GM19467 (cell line): ENCODE measurements around the gene CD248.
"Not testable (repeated sequence)": the region's sequence is repeated elsewhere in the genome, so short reads cannot be mapped to it uniquely, and the experiment has no call there.

Experiments
- ATAC-seq: cut with Tn5 transposase; IDR thresholded peaks from one replicate; pipeline ENCODE4 v1.9.1; 2021; ENCODE audit warnings: mild to moderate bottlenecking, moderate library complexity; ENCODE audit not compliant: unreplicated experiment

CD248 gene

GRCh38 chr11:66328302-66329144 lies 11.7 kb upstream of the CD248 start:
- peak; percentile 51 for ATAC-seq

DNA sequence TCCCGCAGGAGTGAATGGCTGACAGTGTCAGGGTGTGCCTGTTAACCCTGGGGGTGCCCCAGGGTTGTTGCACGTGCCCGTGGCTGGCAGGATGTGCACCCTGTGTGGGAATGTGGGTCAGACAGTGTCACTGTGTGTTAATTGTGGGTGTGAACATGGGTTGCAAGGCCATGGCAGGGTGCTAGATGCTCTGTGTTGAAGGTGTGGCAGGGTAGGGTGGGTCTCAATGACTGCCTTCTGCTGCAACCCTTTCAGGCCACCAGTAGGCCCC lies 11.1 kb upstream of the CD248 start:
- peak; percentile 15 for ATAC-seq

DNA sequence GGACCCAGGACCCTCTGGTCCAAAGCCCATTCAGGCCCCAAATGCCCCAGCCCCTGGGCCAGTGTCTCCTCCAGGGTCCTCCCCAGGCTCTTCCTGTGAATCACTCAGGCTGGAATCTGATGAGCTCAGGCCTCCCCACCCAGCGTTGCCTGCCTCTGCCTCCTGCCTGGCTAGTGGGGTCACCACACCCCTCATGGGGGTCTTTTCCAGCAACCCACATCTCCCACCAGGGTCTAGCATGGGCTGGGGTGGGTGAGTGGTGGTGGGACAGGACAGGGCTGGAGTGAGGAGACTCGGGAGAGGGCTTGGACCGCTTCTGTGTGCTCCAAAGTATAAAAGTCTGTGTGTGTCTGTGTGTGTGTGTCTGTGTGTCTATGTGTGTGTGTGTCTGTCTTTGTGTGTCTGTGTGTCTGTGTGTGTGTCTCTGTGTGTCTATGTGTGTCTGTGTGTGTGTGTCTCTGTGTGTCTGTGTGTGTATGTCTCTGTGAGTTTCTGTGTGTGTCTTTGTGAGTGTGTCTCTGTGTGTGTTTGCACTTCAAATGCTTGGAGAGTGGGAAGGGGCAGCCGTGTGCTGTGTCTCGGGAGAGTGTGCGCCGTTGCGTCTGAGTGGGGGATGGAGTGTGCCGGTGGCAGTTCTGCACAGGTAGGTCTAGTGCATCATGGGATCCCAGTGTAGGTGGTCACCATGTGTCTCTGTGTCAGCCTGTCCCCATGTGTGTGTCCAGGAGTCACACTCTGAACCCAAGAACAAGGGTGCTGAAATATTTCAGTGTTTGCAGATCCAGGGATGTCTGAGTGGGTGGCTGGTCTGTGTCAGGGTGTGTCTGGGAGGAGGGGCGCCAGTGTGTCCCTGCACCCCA lies 10.6 kb upstream of the CD248 start:
- no peak for ATAC-seq

DNA sequence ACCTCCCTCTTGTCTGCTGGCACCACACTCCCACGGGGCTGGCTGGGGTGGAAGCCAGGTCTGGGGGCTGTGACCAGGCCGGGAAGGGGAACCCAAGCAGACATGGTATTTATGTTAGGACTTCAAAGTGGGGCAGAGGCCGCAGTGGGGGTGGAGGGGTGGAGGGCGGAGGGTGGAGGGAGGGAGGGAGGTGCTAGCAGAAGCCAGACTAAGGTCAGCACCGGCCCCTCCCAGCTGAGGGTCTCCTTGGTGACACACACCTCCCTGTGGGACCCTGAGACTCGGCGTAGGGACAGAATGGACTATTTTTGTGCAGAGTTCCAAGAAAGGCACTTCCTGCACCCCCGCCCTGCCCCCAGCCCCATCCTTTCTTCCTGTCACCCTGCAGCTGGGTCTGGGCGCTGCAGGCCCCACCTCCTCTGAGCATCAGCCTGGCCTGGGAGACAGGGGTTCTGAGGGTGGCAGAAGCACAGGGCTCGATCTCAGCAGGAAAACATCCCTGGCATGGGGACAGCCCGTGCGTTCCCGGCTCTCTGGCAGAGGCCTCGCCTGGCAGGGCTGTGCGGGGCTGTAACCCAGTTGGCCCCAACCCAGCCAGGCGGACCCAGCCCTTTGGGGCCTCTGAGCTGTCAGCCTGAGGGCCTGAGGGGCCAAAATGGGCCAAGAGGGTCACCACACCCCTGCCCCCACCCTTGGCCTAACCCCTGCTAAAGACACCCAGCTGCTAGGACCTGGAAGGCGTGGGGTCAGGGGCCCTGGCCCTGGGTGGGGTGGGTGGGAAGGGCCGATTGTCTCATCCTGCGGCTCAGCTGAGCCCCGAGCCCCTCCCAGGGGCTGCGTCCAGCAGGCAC lies 9.6 kb upstream of the CD248 start:
- no peak for ATAC-seq

DNA sequence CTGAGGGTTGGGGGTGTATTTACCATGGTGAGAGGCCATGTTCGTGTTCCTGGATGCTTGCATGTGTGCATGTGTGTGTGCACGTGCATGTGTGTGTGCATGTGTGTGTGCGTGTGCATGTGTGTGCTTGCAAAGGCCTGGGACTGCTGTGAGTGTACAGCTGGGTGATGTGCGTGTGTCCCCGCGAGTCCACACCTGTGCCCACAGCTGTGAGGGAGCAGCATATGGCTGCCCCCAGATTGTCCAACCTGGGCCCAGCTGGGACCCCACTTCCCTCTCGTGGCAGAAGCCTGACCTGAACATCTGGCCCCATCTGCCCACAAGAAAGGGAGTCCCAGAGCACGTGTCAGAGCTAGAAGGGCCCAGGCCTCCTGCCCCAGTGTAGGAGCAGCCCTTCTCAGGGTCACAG lies 8.4 kb upstream of the CD248 start:
- no peak for ATAC-seq

DNA sequence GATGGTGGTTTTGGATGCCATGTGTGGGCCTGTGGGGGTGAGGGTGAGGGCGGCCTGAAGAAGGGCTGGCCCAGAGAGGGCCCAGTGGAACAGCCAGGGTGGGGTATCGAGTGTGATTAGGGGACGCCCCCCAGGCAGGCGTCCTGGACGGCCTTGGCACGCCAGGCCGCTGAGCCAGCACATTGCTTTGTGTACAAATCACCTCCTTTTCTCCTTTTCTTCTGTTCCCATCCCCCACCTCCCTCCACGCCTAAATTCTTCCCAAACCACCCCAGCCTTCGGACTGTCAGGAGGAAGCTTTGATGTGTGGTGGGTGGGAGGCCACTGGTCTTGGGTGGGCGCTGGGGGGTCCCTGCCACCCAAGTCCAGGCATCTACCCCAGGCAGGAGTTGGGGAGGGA lies 7.8 kb upstream of the CD248 start:
- ATAC-seq, result no peak

- no peak for ATAC-seq
These were observed 6.8 kb upstream of the CD248 start for GRCh38 chr11:66323684-66324083.

DNA sequence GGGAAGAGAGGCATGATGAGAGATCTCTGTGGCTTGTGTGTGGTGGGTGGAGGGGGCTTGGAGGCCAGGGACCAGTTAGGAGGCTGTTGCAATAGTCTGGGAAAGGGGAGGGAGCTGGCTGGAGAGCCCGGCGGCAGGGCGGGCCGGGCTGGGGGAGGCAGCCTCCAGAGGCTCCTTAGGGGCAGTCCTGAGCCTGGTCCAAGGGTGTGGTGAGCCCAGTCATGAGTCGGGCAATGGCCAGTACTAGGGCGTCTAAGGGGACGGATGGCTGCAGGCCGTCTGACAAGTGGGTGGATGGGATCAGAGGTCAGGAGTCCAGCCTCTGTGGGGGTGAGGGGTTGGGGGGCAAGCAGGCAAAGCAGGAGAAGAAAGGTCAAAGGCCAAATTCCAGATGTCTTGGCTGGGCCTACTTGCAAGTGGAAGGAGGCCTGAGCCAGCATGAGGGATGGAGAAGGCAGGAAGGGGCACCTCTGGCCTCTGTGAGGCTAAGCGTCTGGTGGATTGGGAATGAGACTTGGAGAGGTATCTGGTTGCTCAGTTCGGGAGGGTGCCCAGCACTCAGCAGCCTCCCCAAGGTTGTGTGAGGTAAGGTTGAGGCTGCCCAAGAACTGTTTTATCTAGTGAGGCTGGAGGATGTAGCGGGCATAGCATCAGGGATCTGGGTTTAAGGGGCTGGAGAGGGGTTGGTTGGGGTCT lies 6.0 kb upstream of the CD248 start:
- no peak for ATAC-seq

- no peak for ATAC-seq
These were observed 4.8 kb upstream of the CD248 start for GRCh38 chr11:66321606-66322005.

DNA sequence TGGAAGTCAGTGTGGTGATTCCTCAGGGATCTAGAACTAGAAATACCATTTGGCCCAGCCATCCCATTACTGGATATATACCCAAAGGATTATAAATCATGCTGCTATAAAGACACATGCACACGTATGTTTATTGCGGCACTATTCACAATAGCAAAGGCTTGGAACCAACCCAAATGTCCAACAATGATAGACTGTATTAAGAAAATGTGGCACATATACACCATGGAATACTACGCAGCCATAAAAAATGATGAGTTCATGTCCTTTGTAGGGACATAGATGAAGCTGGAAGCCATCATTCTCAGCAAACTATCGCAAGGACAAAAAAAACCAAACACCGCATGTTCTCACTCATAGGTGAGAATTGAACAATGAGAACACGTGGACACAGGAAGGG lies 3.9 kb upstream of the CD248 start:
- not testable (repeated sequence) for ATAC-seq

- not testable (repeated sequence) for ATAC-seq
These were observed 3.4 kb upstream of the CD248 start for GRCh38 chr11:66320289-66320688.

DNA sequence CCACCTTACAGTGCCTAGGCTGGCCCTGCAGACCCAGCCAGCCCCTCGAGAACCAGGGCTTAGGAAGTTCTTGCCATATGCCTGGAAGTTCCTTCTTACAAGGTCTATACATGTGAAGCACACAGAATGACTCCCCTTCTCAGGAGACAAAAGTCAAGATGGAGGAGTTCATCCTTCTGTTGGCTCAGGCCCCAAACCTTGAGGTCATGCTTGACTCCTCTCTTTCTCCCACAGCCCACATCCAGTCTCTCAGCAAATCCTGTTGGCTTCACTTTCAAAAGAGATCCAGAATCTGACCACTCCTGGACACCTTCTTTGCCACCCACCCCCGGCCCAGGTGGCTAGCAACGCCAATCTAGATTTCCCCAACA lies 1.7 kb upstream of the CD248 start:
- no peak for ATAC-seq

DNA sequence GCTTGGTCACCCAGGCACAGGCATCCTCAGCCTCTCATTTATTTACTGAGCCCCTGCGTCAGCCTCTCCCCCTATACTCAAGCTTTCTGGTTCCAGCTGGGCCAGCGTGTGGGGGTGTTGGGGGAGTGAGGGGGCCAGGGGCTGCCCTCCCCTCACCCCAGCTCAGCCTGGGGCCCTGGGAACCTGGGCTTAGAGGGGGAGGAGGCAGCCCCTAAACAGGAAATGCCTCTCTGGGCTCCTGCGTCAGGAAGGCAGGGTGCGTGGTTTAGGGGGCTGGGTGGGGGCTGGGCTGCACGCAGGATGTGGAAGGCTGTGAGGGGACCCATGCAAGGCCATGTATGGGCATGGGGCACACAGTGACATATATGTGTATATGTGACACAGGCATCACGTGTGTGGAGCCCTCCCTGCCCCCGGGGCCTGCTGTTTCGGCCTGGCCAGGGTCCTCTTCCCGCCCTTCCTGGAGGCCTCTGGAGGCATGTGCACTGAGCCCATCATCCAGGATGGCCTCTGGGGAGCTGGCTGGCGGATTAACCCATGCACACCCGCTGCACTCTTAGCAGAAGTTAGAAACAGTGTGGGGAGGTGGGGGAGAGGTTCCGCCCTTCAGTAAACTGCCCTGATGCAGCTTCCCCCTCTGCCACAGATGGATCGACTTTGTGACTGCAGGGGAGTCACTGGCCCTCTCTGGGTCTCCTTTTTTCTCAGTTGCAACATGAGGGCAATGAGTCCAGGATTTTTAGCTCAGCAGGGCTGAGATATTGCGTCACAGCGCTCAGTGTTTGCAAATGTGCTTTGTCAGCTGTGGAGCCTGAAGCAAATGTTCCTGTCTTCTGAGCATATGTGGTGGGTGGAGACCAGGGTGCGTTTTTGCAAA lies 1.1 kb upstream of the CD248 start:
- ATAC-seq, result no peak

- no peak for ATAC-seq
These were observed 478 bp upstream of the CD248 start for GRCh38 chr11:66317322-66317722.

DNA sequence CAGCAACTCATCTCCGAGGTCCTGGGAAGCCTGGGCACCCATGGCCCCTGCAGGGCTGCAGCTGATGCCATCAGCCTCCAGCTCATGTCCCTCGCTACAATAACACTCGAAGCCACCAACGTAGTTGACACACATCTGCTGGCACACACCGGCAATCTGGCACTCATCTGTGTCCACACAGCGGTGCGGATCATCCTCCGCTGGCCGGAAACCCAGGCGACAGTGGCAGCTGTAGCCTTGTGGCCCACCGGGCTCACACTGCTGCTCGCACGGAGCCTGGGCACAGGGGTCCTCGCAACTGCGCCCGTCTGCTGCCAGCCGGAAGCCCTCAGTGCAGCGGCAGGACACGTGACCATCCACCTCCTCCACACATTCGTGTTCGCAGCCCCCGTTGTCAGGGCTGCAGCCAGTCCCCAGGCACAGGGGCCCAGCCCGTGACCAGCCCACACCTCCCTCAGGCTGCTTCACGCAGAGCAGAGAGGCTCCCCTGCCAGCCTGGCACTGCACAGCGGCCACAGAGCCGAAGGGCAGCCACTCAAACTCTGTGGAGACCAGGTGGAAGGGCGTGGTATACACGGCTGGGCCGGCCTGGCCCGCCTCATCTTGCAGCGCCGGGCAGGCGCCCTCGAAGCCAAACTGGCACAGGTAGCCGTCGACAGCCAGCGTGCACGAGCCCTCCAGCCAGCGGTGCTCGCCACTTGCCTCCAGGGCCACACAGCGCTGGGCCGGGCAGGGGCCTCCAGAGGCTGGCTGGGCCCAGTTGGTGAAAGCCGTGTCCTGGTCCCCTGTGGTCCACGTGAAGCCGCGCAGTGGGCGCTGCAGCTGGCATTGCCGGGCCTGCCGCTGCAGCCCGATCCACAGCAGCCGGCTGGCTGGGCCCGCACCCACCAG lies 678 bp downstream of the CD248 start:
- no peak for ATAC-seq

DNA sequence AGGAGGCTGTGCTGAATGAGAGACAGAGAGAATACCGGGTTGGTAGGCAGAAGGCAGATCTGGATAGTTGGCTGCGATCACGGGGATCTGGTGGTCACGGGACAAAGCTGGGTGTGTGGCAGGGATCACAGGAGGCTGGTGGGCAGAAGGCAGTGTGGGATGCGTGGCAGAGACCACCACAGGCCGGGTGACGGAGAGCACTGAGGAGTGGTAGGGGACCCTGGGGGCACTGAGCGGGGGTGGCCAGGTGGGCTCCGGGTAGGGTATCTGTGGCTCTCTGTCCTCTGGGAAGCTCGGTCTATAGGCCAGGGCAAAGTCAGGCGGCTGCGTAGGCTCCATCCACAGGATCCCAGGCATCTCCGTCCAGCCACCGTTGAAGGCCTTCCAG lies 1.4 kb downstream of the CD248 start:
- no peak for ATAC-seq

DNA sequence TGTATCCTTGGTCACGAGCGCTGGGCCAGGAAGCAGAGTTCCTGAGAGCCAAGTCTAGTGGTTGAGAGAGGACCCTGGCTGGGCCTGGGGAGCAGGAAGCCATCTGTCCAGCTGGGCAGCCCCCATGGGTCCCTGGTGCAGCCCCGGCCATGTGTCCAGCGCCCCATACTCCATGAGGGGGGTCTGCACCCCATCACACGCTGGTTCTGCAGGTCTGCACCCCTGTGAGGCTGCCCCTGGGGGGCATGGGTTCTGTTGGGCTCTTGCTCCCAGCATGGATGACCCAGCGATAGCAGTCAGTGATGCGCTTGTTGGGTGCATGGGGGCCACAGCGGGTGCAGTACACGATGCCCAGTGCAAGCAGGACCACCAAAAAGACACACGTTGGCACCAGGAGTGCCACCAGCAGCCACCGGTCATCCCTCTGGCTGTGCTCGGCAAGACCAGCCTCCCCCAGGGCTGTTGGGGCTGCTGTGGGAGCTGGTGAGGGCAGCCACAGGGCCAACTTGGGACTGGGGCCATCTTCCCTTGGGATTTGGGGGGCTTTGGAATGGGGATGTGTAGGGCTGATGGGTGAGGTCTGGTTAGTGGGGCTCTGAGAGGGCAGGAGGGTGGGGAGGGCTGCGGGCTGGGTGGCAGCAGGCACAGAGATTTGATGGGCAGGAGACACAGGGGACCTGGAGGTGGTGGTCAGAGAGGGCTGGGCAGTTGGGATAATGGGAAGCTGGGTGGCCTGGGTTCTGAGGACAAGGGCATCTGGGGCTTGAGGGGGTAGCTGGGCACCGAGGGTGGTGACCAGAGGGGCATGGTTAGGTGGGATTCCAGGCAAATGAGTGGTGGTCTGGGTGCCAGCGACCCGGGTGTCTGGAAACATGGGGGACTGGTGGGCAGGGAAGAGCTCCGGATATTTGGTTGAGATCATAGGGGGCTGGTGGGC lies 2.0 kb downstream of the CD248 start:
- no peak for ATAC-seq

DNA sequence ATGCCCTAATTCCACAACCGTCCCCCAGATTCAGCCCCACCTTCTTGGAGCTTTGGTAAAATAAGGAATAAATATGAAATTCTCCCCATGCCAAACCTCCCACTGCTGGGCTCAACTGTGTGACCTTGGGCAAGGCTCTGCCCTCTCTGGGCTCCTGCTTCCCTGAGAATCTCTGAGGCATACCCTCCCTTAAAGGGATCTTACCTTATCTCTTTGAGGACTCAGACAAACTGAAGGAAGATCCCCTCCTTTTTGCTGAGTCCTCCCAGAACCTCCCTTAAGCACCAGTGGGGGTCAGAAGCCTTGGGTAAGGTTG lies 2.7 kb downstream of the CD248 start:
- no peak for ATAC-seq
